HG03135 (cell line): ENCODE results near the gene TMA7B.

Source experiments
- ATAC-seq: cut with Tn5 transposase; IDR thresholded peaks from one replicate; pipeline ENCODE4 v1.9.1; 2021; ENCODE audit warnings: mild to moderate bottlenecking, moderate library complexity; ENCODE audit not compliant: unreplicated experiment

Gene TMA7B

GRCh38 chr22:39959640-39960447 lies at the start of gene TMA7B:
Gene TMA7B, plus strand, starts transcription at chr22:39960397. Its CDS starts 3,978 bp downstream, at chr22:39964375.
- no peak for ATAC-seq

- no peak for ATAC-seq
Measured at GRCh38 chr22:39910876-39911613, 49.2 kb upstream of the TMA7B start.

- no peak for ATAC-seq
Measured at GRCh38 chr22:39913321-39913720, 46.9 kb upstream of the TMA7B start.

GRCh38 chr22:39913886-39914285 lies 46.3 kb upstream of the TMA7B start:
- no peak for ATAC-seq

GRCh38 chr22:39914584-39914983 lies 45.6 kb upstream of the TMA7B start:
- ATAC-seq = no peak

- ATAC-seq = no peak
Measured at GRCh38 chr22:39915295-39915726, 44.9 kb upstream of the TMA7B start.

- ATAC-seq = no peak
Measured at GRCh38 chr22:39916496-39916895, 43.7 kb upstream of the TMA7B start.

GRCh38 chr22:39917197-39917643 lies 43.0 kb upstream of the TMA7B start:
- no peak for ATAC-seq

- no peak for ATAC-seq
Measured at GRCh38 chr22:39917776-39918495, 42.3 kb upstream of the TMA7B start.

GRCh38 chr22:39920134-39920743 lies 40.0 kb upstream of the TMA7B start:
- ATAC-seq = no peak

- ATAC-seq = no peak
Measured at GRCh38 chr22:39923696-39924095, 36.5 kb upstream of the TMA7B start.

- ATAC-seq = no peak
Measured at GRCh38 chr22:39924286-39924685, 35.9 kb upstream of the TMA7B start.

- ATAC-seq = no peak
Measured at GRCh38 chr22:39925273-39925672, 34.9 kb upstream of the TMA7B start.

- no peak for ATAC-seq
Measured at GRCh38 chr22:39925909-39926679, 34.1 kb upstream of the TMA7B start.

GRCh38 chr22:39926753-39927152 lies 33.4 kb upstream of the TMA7B start:
- ATAC-seq = no peak

GRCh38 chr22:39927544-39927943 lies 32.7 kb upstream of the TMA7B start:
- no peak for ATAC-seq

GRCh38 chr22:39928536-39929520 lies 31.4 kb upstream of the TMA7B start:
- ATAC-seq = no peak

- no peak for ATAC-seq
Measured at GRCh38 chr22:39931251-39931650, 28.9 kb upstream of the TMA7B start.

GRCh38 chr22:39932166-39932565 lies 28.0 kb upstream of the TMA7B start:
- ATAC-seq = no peak
